ENCODE measurements around the gene STOX2. TPM values are rescaled to one million over a fixed set of nuclear protein-coding genes. Genes with fewer than 3 reads are reported as not detected.

Gene STOX2
- total and polyA plus RNA-seq, 12 donors = 2.2 to 25.5 (median 13.7) TPM

DNA sequence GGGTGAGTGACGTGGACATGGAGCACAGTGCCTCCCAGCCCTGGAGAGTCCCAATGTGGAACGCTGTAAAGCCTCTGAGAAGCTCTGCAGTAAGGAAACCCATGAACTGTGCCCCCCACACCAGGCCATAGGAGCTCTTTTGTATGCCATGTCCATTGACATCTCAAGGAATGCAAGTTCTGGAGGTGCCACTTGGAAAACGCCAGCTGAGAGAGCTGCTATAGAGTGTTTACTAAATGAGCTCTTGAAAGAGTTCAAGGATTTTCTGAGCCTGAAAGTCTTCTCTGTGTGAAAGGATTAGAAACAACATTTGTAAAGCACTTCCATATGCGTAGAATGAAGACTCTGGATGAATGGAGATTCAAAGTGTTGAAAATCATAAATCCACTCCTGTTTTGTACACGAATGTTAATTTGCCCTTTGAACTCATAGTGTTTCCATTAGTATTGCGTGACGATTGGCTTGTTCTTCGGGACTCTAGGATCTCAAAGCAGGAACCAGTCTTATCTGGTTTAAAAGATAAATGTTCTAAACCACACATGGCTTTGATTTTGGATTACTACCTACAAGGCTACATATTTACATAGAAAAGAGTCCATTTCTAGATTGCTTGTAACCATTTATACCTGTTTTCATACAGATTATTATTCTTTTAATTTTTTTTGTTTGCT, 41.8 kb upstream of the STOX2 start:
- TF ChIP-seq, protein P1, sequence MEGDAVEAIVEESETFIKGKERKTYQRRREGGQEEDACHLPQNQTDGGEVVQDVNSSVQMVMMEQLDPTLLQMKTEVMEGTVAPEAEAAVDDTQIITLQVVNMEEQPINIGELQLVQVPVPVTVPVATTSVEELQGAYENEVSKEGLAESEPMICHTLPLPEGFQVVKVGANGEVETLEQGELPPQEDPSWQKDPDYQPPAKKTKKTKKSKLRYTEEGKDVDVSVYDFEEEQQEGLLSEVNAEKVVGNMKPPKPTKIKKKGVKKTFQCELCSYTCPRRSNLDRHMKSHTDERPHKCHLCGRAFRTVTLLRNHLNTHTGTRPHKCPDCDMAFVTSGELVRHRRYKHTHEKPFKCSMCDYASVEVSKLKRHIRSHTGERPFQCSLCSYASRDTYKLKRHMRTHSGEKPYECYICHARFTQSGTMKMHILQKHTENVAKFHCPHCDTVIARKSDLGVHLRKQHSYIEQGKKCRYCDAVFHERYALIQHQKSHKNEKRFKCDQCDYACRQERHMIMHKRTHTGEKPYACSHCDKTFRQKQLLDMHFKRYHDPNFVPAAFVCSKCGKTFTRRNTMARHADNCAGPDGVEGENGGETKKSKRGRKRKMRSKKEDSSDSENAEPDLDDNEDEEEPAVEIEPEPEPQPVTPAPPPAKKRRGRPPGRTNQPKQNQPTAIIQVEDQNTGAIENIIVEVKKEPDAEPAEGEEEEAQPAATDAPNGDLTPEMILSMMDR (IDR thresholded peaks at IDR 0.05) = no peak
- H3K9me3 ChIP-seq = no peaks in the 10 kb centered on the region
- H3K4me1 ChIP-seq = peaks cover 0 to 23% (median 6%) of the 10 kb centered on the region in 9 donors
- H3K27me3 ChIP-seq = no peaks in the 10 kb centered on the region
- intact Hi-C loops (cut with DNase I) = no loop called here
- H3K36me3 ChIP-seq = no peaks in the 10 kb centered on the region
- H3K27ac ChIP-seq = no peak overlapping the region
- no peak for ATAC-seq
- no peak overlapping the region for H3K4me3 ChIP-seq
- 91 to 93% methylated on average over 8 of the region's 8 CpGs for WGBS, 2 donors
- no peak for DNase-seq

DNA sequence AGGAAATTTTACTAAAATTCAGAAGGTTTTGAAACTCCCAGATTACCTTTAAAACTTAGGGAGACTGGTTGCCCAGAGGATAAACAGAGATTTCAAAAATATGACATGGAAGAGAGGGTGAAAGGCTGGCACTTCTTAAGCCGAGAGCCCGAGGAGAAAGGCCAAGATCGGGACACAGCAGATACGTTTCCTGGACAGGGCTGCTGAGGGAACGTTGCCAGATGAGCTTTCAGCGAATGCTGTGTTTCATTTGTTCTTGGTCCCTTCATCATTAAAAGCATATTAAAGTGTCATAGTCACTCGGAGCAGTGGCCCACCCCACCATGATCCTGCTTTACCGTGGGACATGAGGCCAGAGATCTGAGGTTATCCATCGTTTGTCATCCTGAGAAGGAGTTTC, 37.9 kb upstream of the STOX2 start:
- TF ChIP-seq, protein P1 (IDR thresholded peaks at IDR 0.05) = no peak
- DNase-seq = no peak
- H3K27me3 ChIP-seq = no peaks in the 10 kb centered on the region
- ATAC-seq = peak in 3 of 8 donors; percentile 29 to 55 (median 42)
- intact Hi-C loops (cut with DNase I) = no loop called here
- 12 to 20% methylated on average over 9 of the region's 9 CpGs for WGBS, 2 donors
- no peak overlapping the region for H3K4me3 ChIP-seq
- H3K4me1 ChIP-seq = peaks cover 0 to 16% (median 0%) of the 10 kb centered on the region in 9 donors
- H3K27ac ChIP-seq = no peak overlapping the region
- H3K9me3 ChIP-seq = no peaks in the 10 kb centered on the region
- no peaks in the 10 kb centered on the region for H3K36me3 ChIP-seq

DNA sequence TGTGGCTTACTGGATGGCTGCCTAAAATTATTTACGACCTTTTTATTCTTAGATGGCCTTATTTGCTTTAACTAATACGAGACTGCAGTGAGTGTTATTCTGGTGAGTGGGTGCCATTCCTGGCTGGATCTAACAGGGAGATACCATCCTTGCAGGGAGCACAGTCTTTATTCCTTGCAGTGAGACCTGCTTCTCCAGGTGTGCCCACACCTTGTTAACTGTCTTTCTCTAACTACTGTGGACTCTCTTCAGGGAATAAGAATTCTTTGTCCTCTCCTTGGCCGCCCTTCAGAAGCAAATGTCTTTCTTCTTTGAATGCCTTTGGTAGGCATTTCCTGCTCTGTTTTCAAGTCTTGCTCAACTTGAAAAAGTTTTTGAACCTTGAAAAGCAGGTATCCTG, 34.1 kb upstream of the STOX2 start:
- WGBS, 2 donors = 72 to 73% methylated on average over 3 of the region's 3 CpGs
- TF ChIP-seq, protein P1 (IDR thresholded peaks at IDR 0.05) = no peak
- no peaks in the 10 kb centered on the region for H3K27me3 ChIP-seq
- ATAC-seq (no peak), DNase-seq (no peak)
- intact Hi-C loops (cut with DNase I) = loop anchor here in 2 of 10 donors (10.0 kb wide), 2 partner anchors 94 to 114 kb away; no protein-coding TSS in a partner anchor
- no peaks in the 10 kb centered on the region for H3K9me3 ChIP-seq
- no peak overlapping the region for H3K27ac ChIP-seq
- no peaks in the 10 kb centered on the region for H3K36me3 ChIP-seq
- H3K4me1 ChIP-seq = peaks cover 0 to 28% (median 10%) of the 10 kb centered on the region in 9 donors
- no peak overlapping the region for H3K4me3 ChIP-seq

DNA sequence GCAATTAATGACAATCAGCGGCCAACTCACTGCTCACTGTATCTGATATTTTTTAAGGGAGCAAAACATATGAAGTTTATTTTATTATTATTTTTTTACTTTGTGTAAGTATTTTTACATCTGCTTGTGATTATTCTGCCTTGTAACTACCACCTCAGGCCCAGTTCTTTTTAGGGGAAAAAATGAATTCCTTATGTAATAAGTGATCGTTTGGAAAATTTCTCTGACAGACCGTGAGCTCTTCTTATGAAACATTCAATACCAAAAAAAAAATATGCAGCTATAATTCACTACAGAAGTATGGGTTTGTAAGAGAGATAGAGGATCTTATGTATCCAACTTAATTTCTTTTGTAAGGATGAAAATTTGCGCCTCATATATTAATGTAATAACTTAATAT, 33.5 kb upstream of the STOX2 start:
- peaks cover 0 to 32% (median 11%) of the 10 kb centered on the region in 9 donors for H3K4me1 ChIP-seq
- no peaks in the 10 kb centered on the region for H3K36me3 ChIP-seq
- intact Hi-C loops (cut with DNase I) = loop anchor here in 2 of 10 donors (10.0 kb wide), 2 partner anchors 93 to 113 kb away; no protein-coding TSS in a partner anchor
- TF ChIP-seq, protein P1 (IDR thresholded peaks at IDR 0.05) = no peak
- ATAC-seq = no peak
- H3K4me3 ChIP-seq = no peak overlapping the region
- WGBS, 2 donors = 90 to 93% methylated on average over 4 of the region's 4 CpGs
- DNase-seq = no peak
- no peak overlapping the region for H3K27ac ChIP-seq
- H3K27me3 ChIP-seq = no peaks in the 10 kb centered on the region
- no peaks in the 10 kb centered on the region for H3K9me3 ChIP-seq
